Smooth muscle cell (in vitro differentiated cells): ENCODE results near the gene AGAP5. TPM values are rescaled to one million over a fixed set of nuclear protein-coding genes. Genes with fewer than 3 reads are reported as not detected.

Experiments
- DNase-seq: peaks from one replicate; lab custom pipeline; 2025; ENCODE audit not compliant: unreplicated experiment; lab: John Stamatoyannopoulos, UW
- H2AFZ ChIP-seq: fragments of 200-600 bp; sonication (generic); 2 replicates; pipeline ENCODE4 v1.6.0; 2016; ENCODE audit warnings: antibody characterized with exemption, low read depth, mild to moderate bottlenecking
- H3F3A ChIP-seq: fragments of 200-600 bp; sonication (generic); 2 replicates; pipeline ENCODE4 v1.6.0; 2017; ENCODE audit warnings: antibody characterized with exemption, low read depth
- H3K27ac ChIP-seq: fragments of 200-600 bp; sonication (generic); 2 replicates; pipeline ENCODE4 v1.5.1; 2016; ENCODE audit warnings: low read depth, mild to moderate bottlenecking
- H3K27me3 ChIP-seq: fragments of 200-600 bp; sonication (generic); 2 replicates; pipeline ENCODE4 v1.6.1; 2016; ENCODE audit warnings: low read depth, mild to moderate bottlenecking
- H3K36me3 ChIP-seq: fragments of 200-600 bp; sonication (generic); 2 replicates; pipeline ENCODE4 v1.5.1; 2016; ENCODE audit warnings: low read depth
- H3K4me1 ChIP-seq: fragments of 200-600 bp; sonication (generic); 2 replicates; pipeline ENCODE4 v1.5.1; 2016; ENCODE audit warnings: low read depth
- H3K4me2 ChIP-seq: fragments of 200-600 bp; sonication (generic); 2 replicates; pipeline ENCODE4 v1.6.0; 2016; ENCODE audit warnings: mild to moderate bottlenecking
- H3K4me3 ChIP-seq: fragments of 200-600 bp; sonication (generic); 2 replicates; pipeline ENCODE4 v1.5.1; 2016; ENCODE audit warnings: mild to moderate bottlenecking
- H3K79me2 ChIP-seq: fragments of 200-600 bp; sonication (generic); 2 replicates; pipeline ENCODE4 v1.6.0; 2016; ENCODE audit warnings: low read depth, mild to moderate bottlenecking
- H3K9ac ChIP-seq: fragments of 200-600 bp; sonication (generic); 2 replicates; pipeline ENCODE4 v1.6.0; 2016; ENCODE audit warnings: low read depth
- H3K9me3 ChIP-seq: fragments of 200-600 bp; sonication (generic); replicated peaks from 2 replicates; pipeline ENCODE4 v1.5.1; 2016; ENCODE audit warnings: low read depth
- H4K20me1 ChIP-seq: fragments of 200-600 bp; sonication (generic); 2 replicates; pipeline ENCODE4 v1.6.0; 2016; ENCODE audit warnings: low read depth
- CTCF ChIP-seq: fragments of 200-600 bp; sonication (generic); IDR thresholded peaks from 2 replicates; pipeline ENCODE4 v1.5.1; 2017; ENCODE audit warnings: borderline replicate concordance, mild to moderate bottlenecking, antibody characterized with exemption; ENCODE audit not compliant: insufficient read depth, poor library complexity, severe bottlenecking
- WGBS: methylation state at CpG from one replicate; pipeline ENCODE4 v1.1.7; 2016; ENCODE audit warnings: low lambda C conversion rate; 5-methylcytosine and 5-hydroxymethylcytosine counted together
- polyA plus RNA-seq: library from polyadenylated mRNA; unstranded; fragments of >200 nt; fragmentation: Nextera tagmentation; extraction: Ambion mirVana; gene quantifications from 2 replicates; pipeline ENCODE4 v1.2.1, GENCODE V29; 2016
- total RNA-seq: library from RNA; depleted of rRNA; stranded (reverse); fragments of >200 nt; gene quantifications from 2 replicates; pipeline ENCODE4 v1.2.3, GENCODE V29; 2014

The AGAP5 gene
- total and polyA plus RNA-seq, 2 experiments from 2014 or later = 1.4 to 4.1 TPM

- H2AFZ ChIP-seq = no peak within 1 kb of the TSS
- no peaks in the 10 kb centered on the region for H3K9me3 ChIP-seq
- no peaks in the 10 kb centered on the region for H3K36me3 ChIP-seq
- no peak within 1 kb of the TSS for H3K27ac ChIP-seq
- no peaks in the 10 kb centered on the region for H3F3A ChIP-seq
- no peaks in the 10 kb centered on the region for H3K79me2 ChIP-seq
- no peaks in the 10 kb centered on the region for H3K4me1 ChIP-seq
- no peaks in the 10 kb centered on the region for H3K27me3 ChIP-seq
- H3K4me3 ChIP-seq = no peak within 1 kb of the TSS
- H3K9ac ChIP-seq = no peak within 1 kb of the TSS
- H4K20me1 ChIP-seq = no peaks in the 10 kb centered on the region
- DNase-seq = no peak
- WGBS = 84% methylated on average over 5 of the region's 5 CpGs
- H3K4me2 ChIP-seq = no peak within 1 kb of the TSS
- no peak for TF ChIP-seq CTCF
Observed at GRCh38 chr10:73655990-73656298, 42.0 kb downstream of the AGAP5 start, which contains the start of gene SYNPO2L. Gene SYNPO2L (minus strand): TSS chr10:73656029. CDS start chr10:73655922, 107 bp downstream.

GRCh38 chr10:73655257-73655989 is 42.5 kb downstream of the AGAP5 start:
- Histone ChIP-seq H3K36me3 (no peaks in the 10 kb centered on the region), H3K79me2 (no peaks in the 10 kb centered on the region), H3K27ac (no peak overlapping the region), H3K4me1 (no peaks in the 10 kb centered on the region), H3F3A (no peaks in the 10 kb centered on the region), H3K4me3 (no peak overlapping the region), H3K9me3 (no peaks in the 10 kb centered on the region), H3K27me3 (no peaks in the 10 kb centered on the region), H3K9ac (no peak overlapping the region), H2AFZ (no peak overlapping the region), H4K20me1 (no peaks in the 10 kb centered on the region), H3K4me2 (no peak overlapping the region)
- TF ChIP-seq CTCF = no peak
- 93% methylated on average over 12 of the region's 12 CpGs for WGBS
- no peak for DNase-seq

- Histone ChIP-seq H3F3A (peaks cover 7% of the 10 kb centered on the region), H3K79me2 (no peaks in the 10 kb centered on the region), H3K36me3 (no peaks in the 10 kb centered on the region), H3K27ac (no peak overlapping the region), H3K9ac (no peak overlapping the region), H3K4me1 (no peaks in the 10 kb centered on the region), H3K4me3 (no peak overlapping the region), H4K20me1 (no peaks in the 10 kb centered on the region), H3K27me3 (no peaks in the 10 kb centered on the region), H2AFZ (no peak overlapping the region), H3K4me2 (no peak overlapping the region), H3K9me3 (no peaks in the 10 kb centered on the region)
- no peak for TF ChIP-seq CTCF
- DNase-seq = no peak
- 71% methylated on average over 3 of the region's 3 CpGs for WGBS
Observed at GRCh38 chr10:73653701-73654100, 44.2 kb downstream of the AGAP5 start.

GRCh38 chr10:73653195-73653594 is 44.7 kb downstream of the AGAP5 start:
- no peaks in the 10 kb centered on the region for H4K20me1 ChIP-seq
- H3K9me3 ChIP-seq = no peaks in the 10 kb centered on the region
- no peak overlapping the region for H3K9ac ChIP-seq
- H2AFZ ChIP-seq = no peak overlapping the region
- no peak overlapping the region for H3K4me3 ChIP-seq
- no peak for TF ChIP-seq CTCF
- H3K36me3 ChIP-seq = no peaks in the 10 kb centered on the region
- peaks cover 7% of the 10 kb centered on the region for H3F3A ChIP-seq
- no peaks in the 10 kb centered on the region for H3K79me2 ChIP-seq
- no peak for DNase-seq
- H3K4me1 ChIP-seq = no peaks in the 10 kb centered on the region
- WGBS = over 99% methylated on average over 11 of the region's 11 CpGs
- H3K27ac ChIP-seq = no peak overlapping the region
- H3K27me3 ChIP-seq = no peaks in the 10 kb centered on the region
- no peak overlapping the region for H3K4me2 ChIP-seq
